ENCODE results near the gene TMEM270. TPM values are rescaled to one million over a fixed set of nuclear protein-coding genes. Genes with fewer than 3 reads are reported as not detected.

TMEM270 gene
- total and polyA plus RNA-seq, 2 donors (not counting 1 experiment from before 2014, with no cell fraction given), result not detected

GRCh38 chr7:73904219-73905137 lies 43.5 kb downstream of the TMEM270 start:
- H3K4me1 Mint-ChIP-seq, result peaks cover 6% of the 10 kb centered on the region
- no peaks in the 10 kb centered on the region for H4K20me1 ChIP-seq (ENCODE audit: control insufficient read depth, insufficient read depth, low read length, poor library complexity, severe bottlenecking)
- no peak overlapping the region for H3K27ac ChIP-seq (ENCODE audit: low read length in 2 of 2)
- CTCF ChIA-PET, result no interaction called here
- H3K9ac ChIP-seq (ENCODE audit: low read length), result no peak overlapping the region
- peaks cover 5 to 8% of the 10 kb centered on the region in 2 donors for H3K4me1 ChIP-seq (ENCODE audit: control insufficient read depth in 2 of 2, insufficient read depth in 2 of 2, low read length in 2 of 2)
- no peaks in the 10 kb centered on the region for H3K36me3 ChIP-seq (replicated peaks in 1 of 2; ENCODE audit: control extremely low read depth in 1 of 2, control insufficient read depth in 1 of 2, extremely low read depth in 1 of 2, insufficient read depth in 2 of 2, low read length in 1 of 2)
- POLR2A ChIA-PET, result no interaction called here
- 91% methylated on average over 22 of the region's 24 CpGs for WGBS (ENCODE audit: insufficient coverage)
- no peaks in the 10 kb centered on the region for H3K27me3 ChIP-seq (replicated peaks in 1 of 4; ENCODE audit: control extremely low read depth in 1 of 4, control insufficient read depth in 3 of 4, insufficient read depth in 4 of 4, low read length in 3 of 4)
- no peak overlapping the region for H2AFZ ChIP-seq (ENCODE audit: insufficient read depth, low read depth, low read length, poor library complexity, severe bottlenecking)
- no peaks in the 10 kb centered on the region for H3K9me3 ChIP-seq (ENCODE audit: control extremely low read depth in 1 of 3, control insufficient read depth in 2 of 3, insufficient read depth in 1 of 3, low read length in 2 of 3)
- no peak overlapping the region for H3K4me2 ChIP-seq (replicated peaks; ENCODE audit: low read depth, low read length, poor library complexity, severe bottlenecking)
- no peak overlapping the region for H3K27ac Mint-ChIP-seq
- peaks cover 3% of the 10 kb centered on the region for H3K27me3 Mint-ChIP-seq
- no peak overlapping the region for H3K4me3 ChIP-seq (ENCODE audit: control extremely low read depth in 1 of 5, extremely low read depth in 1 of 5, insufficient read depth in 1 of 5, low read depth in 2 of 5, low read length in 4 of 5)
- no peak for TF ChIP-seq CTCF (IDR thresholded peaks at IDR 0.05)
- TF ChIP-seq EZH2 (IDR thresholded peaks at IDR 0.05; ENCODE audit: borderline replicate concordance, insufficient read depth, low read depth, low read length, poor library complexity, severe bottlenecking), result no peak
- H3K79me2 ChIP-seq (ENCODE audit: control insufficient read depth, insufficient read depth, low read length), result no peaks in the 10 kb centered on the region
- no peaks in the 10 kb centered on the region for H3K9me3 Mint-ChIP-seq (ENCODE audit: insufficient read depth)
- no peak overlapping the region for H3K4me3 Mint-ChIP-seq
- DNase-seq (no peak), ATAC-seq (ENCODE audit: low read depth) (no peak)
- intact Hi-C loops (cut with micrococcal nuclease), result no loop called here

- TF ChIP-seq CTCF (IDR thresholded peaks at IDR 0.05) (no peak), EZH2 (IDR thresholded peaks at IDR 0.05; ENCODE audit: borderline replicate concordance, insufficient read depth, low read depth, low read length, poor library complexity, severe bottlenecking) (no peak)
- Histone ChIP-seq H3K79me2 (ENCODE audit: control insufficient read depth, insufficient read depth, low read length) (no peaks in the 10 kb centered on the region), H3K36me3 (replicated peaks in 1 of 2; ENCODE audit: control extremely low read depth in 1 of 2, control insufficient read depth in 1 of 2, extremely low read depth in 1 of 2, insufficient read depth in 2 of 2, low read length in 1 of 2) (no peaks in the 10 kb centered on the region), H3K27ac (ENCODE audit: low read length in 2 of 2) (no peak overlapping the region), H3K9me3 (ENCODE audit: control extremely low read depth in 1 of 3, control insufficient read depth in 2 of 3, insufficient read depth in 1 of 3, low read length in 2 of 3) (no peaks in the 10 kb centered on the region), H3K4me3 (ENCODE audit: control extremely low read depth in 1 of 5, extremely low read depth in 1 of 5, insufficient read depth in 1 of 5, low read depth in 2 of 5, low read length in 4 of 5) (no peak overlapping the region), H3K4me2 (replicated peaks; ENCODE audit: low read depth, low read length, poor library complexity, severe bottlenecking) (no peak overlapping the region), H3K9ac (ENCODE audit: low read length) (no peak overlapping the region), H3K4me1 (ENCODE audit: control insufficient read depth in 2 of 2, insufficient read depth in 2 of 2, low read length in 2 of 2) (peaks cover 8 to 12% of the 10 kb centered on the region in 2 donors), H2AFZ (ENCODE audit: insufficient read depth, low read depth, low read length, poor library complexity, severe bottlenecking) (no peak overlapping the region), H4K20me1 (ENCODE audit: control insufficient read depth, insufficient read depth, low read length, poor library complexity, severe bottlenecking) (no peaks in the 10 kb centered on the region), H3K27me3 (replicated peaks in 1 of 4; ENCODE audit: control extremely low read depth in 1 of 4, control insufficient read depth in 3 of 4, insufficient read depth in 4 of 4, low read length in 3 of 4) (no peaks in the 10 kb centered on the region)
- WGBS (ENCODE audit: insufficient coverage), result 88% methylated on average over 12 of the region's 15 CpGs
- Mint-ChIP-seq H3K9me3 (ENCODE audit: insufficient read depth) (no peaks in the 10 kb centered on the region), H3K4me3 (no peak overlapping the region), H3K4me1 (peaks cover 9% of the 10 kb centered on the region), H3K27me3 (peaks cover 3% of the 10 kb centered on the region), H3K27ac (no peak overlapping the region)
- intact Hi-C loops (cut with micrococcal nuclease), result no loop called here
- ChIA-PET CTCF (no interaction called here), POLR2A (no interaction called here)
- no peak for ATAC-seq (ENCODE audit: low read depth)
- no peak for DNase-seq
Observed at GRCh38 chr7:73905360-73905759, 44.4 kb downstream of the TMEM270 start.

Measured in B cell (primary cell).